ENCODE data around the gene NTN4. TPM values are rescaled to one million over a fixed set of nuclear protein-coding genes. Genes with fewer than 3 reads are reported as not detected.

The NTN4 gene
- total and polyA plus RNA-seq, 5 experiments from 2014 or later: not detected

DNA sequence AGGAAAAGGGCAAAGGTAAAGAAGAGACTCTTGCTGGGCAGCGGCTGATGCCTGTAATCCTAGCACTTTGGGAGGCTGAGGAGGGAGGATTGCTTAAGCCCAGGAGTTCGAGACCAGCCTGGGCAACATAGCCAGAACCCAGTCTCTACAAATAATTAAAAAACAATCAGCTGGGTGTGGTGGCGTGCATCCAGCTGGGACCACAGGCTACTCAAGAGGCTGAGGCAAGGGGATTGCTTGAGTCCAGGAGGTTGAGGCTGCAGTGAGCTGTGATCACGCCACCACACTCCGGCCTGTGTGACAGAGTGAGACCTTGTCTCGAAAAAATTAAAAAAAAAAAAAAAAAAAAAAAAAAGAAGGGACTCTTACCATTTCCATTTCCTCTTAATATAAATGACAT is 138.9 kb downstream of the NTN4 start:
- POLR2A ChIA-PET: no interaction called here
- peaks cover 0 to 10% (median 3%) of the 10 kb centered on the region in 9 donors for H3K9me3 Mint-ChIP-seq
- H3K4me1 Mint-ChIP-seq: peaks cover 0 to 5% (median 2%) of the 10 kb centered on the region in 4 donors
- ATAC-seq (no peak), DNase-seq (no peak)
- peaks cover 0 to 3% (median 2%) of the 10 kb centered on the region in 3 donors for H3K36me3 Mint-ChIP-seq
- no peak overlapping the region for H3K27ac Mint-ChIP-seq
- peaks cover 1 to 12% (median 4%) of the 10 kb centered on the region in 5 donors for H3K27me3 Mint-ChIP-seq
- no peak overlapping the region for H3K4me3 Mint-ChIP-seq

DNA sequence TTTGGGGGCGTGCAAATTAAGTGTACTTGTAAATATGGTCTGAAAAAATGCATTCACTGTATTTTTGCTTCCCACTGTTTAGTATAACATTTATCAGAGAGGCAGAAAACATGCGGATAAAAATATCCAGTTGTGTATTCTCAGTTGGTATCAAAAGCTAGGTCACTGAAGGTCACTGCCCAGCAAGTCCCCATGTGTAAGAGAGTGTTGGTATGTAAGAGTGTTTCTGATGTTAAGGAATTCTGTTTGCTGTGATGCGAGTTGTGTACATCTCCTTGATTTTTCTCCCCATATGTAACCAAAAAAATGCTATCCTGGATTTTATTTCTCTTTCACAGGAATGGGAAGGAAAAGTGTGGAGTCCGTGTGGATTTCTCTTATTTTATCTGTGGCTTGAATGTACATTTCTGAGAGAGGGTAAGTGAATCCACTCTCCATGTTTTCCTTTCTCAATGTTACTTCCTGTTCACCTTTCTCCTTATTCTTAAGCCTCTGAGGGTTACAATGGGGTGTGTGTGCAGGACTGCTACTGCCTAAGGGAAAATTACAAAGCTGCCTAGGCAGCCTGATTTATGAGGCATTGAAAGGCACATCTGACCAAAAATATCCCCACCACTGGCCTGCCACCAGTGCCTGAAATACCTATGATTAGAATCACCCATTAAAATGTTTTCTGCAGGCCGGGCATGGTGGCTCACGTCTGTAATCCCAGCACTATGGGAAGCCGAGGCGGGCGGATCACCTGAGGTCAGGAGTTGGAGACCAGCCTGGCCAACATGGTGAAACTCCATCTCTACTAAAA is 141.4 kb downstream of the NTN4 start:
- H3K36me3 Mint-ChIP-seq: peaks cover 0 to under 1% (median 0%) of the 10 kb centered on the region in 3 donors
- DNase-seq: no peak
- H3K4me3 Mint-ChIP-seq: no peak overlapping the region
- ATAC-seq: no peak
- peaks cover 0 to 3% (median under 1%) of the 10 kb centered on the region in 9 donors for H3K9me3 Mint-ChIP-seq
- POLR2A ChIA-PET: interaction anchor here (0.6 kb wide), 1 partner anchor 377 kb away, joined by 5 read pairs; no protein-coding TSS in a partner anchor
- peaks cover 4 to 13% (median 4%) of the 10 kb centered on the region in 5 donors for H3K27me3 Mint-ChIP-seq
- peaks cover 0 to 1% (median under 1%) of the 10 kb centered on the region in 4 donors for H3K4me1 Mint-ChIP-seq
- no peak overlapping the region for H3K27ac Mint-ChIP-seq

DNA sequence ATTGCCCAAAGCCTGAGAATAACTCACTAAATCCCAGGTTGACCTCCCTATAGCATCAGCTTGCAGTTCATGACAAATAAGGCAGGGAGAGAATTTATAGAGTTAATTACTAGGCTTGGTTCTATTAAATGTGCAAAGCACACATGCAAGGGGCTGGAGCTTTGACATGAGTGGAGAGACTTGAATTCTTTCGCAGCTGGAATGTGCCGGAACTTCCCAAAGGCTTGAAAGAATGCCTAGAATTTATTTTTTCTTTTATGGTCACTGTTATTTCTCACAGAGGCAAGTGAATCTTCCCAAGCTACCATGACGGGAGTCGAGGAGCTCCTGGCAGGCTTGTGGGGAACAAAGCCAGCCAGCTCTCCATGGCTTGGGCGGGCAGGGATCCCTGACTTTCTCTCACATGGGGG is 143.8 kb downstream of the NTN4 start:
- peak overlapping the region in 1 of 10 donors; percentile 49 for H3K27ac Mint-ChIP-seq
- H3K9me3 Mint-ChIP-seq: no peaks in the 10 kb centered on the region
- peaks cover 4 to 13% (median 4%) of the 10 kb centered on the region in 5 donors for H3K27me3 Mint-ChIP-seq
- no peak for DNase-seq
- H3K4me3 Mint-ChIP-seq: no peak overlapping the region
- H3K36me3 Mint-ChIP-seq: no peaks in the 10 kb centered on the region
- POLR2A ChIA-PET: interaction anchor here (0.6 kb wide), 1 partner anchor 75 kb away, joined by 3 read pairs; no protein-coding TSS in a partner anchor
- peaks cover 0 to 7% (median 0%) of the 10 kb centered on the region in 4 donors for H3K4me1 Mint-ChIP-seq
- no peak for ATAC-seq

DNA sequence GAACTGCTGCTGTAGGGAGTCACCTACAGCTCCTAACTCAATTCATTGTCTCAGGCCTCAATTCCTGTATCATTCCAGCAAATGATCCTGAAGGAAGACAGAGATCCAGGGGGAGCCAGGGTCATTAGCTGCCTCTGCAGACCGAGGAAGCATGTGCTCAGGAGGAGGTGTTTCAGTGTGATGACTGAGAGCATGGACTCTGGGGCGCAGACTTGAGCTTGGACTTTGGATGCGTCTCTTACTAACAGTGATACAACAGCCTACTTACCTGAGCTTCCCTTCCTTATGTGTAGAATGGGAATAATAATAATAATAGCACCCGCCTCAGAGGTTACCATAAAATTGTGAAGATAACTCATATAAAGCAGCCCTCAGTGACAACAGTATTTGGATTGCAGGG is 147.3 kb downstream of the NTN4 start:
- no peak overlapping the region for H3K27ac Mint-ChIP-seq
- no peak for DNase-seq
- H3K9me3 Mint-ChIP-seq: no peaks in the 10 kb centered on the region
- POLR2A ChIA-PET: no interaction called here
- ATAC-seq: no peak
- peaks cover 3 to 13% (median 4%) of the 10 kb centered on the region in 5 donors for H3K27me3 Mint-ChIP-seq
- H3K36me3 Mint-ChIP-seq: no peaks in the 10 kb centered on the region
- peaks cover 0 to 7% (median 0%) of the 10 kb centered on the region in 4 donors for H3K4me1 Mint-ChIP-seq
- no peak overlapping the region for H3K4me3 Mint-ChIP-seq

DNA sequence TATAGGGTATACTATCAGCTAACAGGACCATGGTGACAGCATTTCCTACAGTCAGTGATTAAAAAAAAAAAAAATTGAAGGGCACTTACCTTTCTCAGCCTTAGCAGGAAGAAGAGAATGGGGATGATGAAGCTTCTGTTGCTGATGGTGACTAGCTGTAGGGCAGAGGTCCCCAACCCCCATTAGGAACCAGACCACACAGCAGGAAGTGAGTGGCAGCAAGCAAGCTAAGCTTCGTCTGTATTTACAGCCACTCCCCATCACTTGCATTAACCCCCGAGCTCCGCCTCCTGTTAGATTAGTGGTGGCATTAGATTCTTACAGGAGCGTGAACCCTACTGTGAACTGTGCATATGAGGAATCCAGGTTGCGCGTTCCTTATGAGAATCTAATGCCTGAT is 148.0 kb downstream of the NTN4 start:
- Mint-ChIP-seq H3K36me3 (no peaks in the 10 kb centered on the region), H3K4me1 (peaks cover 0 to 7% (median 1%) of the 10 kb centered on the region in 4 donors), H3K9me3 (no peaks in the 10 kb centered on the region), H3K4me3 (no peak overlapping the region), H3K27ac (no peak overlapping the region), H3K27me3 (peaks cover 3 to 10% (median 4%) of the 10 kb centered on the region in 5 donors)
- ATAC-seq: no peak
- POLR2A ChIA-PET: no interaction called here
- no peak for DNase-seq

DNA sequence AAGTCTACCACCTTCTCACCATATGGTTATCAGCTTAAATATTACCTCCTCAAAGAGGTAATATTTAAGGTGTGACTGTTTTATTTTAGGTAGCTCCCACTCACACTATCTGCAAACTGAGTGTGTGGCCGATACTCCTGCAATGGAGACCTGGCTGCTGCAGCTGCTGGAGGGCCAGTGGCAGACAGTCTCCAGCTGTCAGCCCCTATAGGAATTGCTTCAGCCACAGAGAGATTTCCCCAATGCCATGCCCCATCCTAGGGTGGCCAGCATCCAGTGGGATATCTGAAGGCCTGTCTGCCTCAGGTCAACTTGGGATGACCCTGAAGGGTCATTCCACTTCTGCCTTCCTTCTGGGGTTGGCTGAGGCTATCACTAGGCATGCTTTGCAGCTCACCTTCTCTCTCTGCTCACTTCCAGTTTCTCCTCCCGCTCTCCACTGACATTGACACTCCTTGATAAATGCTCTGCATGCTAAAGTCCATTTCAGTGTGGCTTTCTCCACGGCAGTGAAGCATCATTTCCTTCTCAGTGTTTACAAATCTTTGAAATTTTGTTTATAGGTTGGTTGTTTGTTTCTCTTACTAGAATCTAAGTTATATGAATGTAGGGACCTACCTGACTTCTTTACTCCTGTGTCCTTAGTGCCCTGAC is 149.1 kb downstream of the NTN4 start:
- Mint-ChIP-seq H3K4me1 (peaks cover 0 to 7% (median 1%) of the 10 kb centered on the region in 4 donors), H3K4me3 (no peak overlapping the region), H3K36me3 (no peaks in the 10 kb centered on the region), H3K27ac (no peak overlapping the region), H3K9me3 (peaks cover 0 to 3% (median 0%) of the 10 kb centered on the region in 9 donors), H3K27me3 (peaks cover 0 to 4% (median 2%) of the 10 kb centered on the region in 5 donors)
- POLR2A ChIA-PET: no interaction called here
- no peak for ATAC-seq
- DNase-seq: no peak

DNA sequence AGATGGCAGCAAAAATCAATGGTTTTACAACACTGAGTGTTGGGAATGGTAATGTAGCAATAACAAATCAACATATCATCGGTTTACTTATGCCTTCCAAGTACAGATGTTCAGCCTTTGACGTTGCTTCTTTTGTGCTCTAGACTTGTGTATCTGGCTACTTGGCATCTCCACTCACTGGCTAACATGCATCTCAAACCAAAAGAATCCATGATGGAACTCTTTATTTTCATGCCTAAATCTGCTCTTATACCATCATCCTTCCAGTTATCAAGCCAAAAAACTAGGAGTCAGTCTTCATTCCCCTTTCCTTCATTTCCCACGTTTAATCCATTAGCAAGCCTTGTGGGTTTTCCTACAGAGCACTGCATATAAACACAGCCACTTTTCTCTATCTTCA is 150.0 kb downstream of the NTN4 start:
- H3K27me3 Mint-ChIP-seq: peaks cover 0 to 3% (median 0%) of the 10 kb centered on the region in 5 donors
- peaks cover 0 to 7% (median 1%) of the 10 kb centered on the region in 4 donors for H3K4me1 Mint-ChIP-seq
- H3K27ac Mint-ChIP-seq: no peak overlapping the region
- no peaks in the 10 kb centered on the region for H3K36me3 Mint-ChIP-seq
- ATAC-seq (no peak), DNase-seq (no peak)
- H3K4me3 Mint-ChIP-seq: no peak overlapping the region
- POLR2A ChIA-PET: no interaction called here
- H3K9me3 Mint-ChIP-seq: peaks cover 0 to 4% (median 0%) of the 10 kb centered on the region in 9 donors

DNA sequence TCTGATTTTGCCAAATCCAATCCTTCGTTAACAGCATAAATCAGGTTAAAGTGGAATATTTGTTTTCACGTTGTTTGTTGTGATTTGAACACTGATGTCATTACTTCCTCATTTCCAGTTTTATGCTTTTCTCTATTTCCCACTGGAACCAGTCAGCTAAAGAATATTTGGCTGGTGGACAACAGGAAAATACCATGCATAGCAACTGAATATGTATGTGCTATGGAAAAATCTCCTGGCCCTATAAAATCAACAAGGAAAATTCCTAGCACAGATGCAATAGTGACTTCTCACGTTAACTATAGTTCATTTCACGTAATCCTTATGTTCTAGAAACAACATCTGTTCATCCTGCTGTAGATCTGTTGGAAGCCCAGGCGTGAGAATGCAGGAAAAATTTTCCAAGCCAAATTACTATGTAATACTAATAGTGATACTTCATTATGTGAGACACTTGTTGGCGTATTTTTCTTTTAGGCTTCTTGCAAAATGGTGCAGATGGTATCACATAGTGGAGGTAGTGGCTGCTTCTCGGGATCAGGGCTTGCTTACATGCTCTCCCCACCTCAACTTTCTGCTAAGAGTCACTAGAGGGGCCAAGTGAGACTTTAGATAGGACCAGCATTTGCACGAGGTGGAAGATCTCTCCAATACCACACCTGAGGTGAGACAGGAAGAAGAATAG is 153.0 kb downstream of the NTN4 start:
- Mint-ChIP-seq H3K36me3 (no peaks in the 10 kb centered on the region), H3K9me3 (peaks cover 0 to 4% (median 0%) of the 10 kb centered on the region in 9 donors), H3K4me1 (peaks cover 0 to 6% (median 3%) of the 10 kb centered on the region in 4 donors), H3K27me3 (no peaks in the 10 kb centered on the region), H3K4me3 (no peak overlapping the region), H3K27ac (no peak overlapping the region)
- POLR2A ChIA-PET: no interaction called here
- no peak for DNase-seq
- no peak for ATAC-seq

DNA sequence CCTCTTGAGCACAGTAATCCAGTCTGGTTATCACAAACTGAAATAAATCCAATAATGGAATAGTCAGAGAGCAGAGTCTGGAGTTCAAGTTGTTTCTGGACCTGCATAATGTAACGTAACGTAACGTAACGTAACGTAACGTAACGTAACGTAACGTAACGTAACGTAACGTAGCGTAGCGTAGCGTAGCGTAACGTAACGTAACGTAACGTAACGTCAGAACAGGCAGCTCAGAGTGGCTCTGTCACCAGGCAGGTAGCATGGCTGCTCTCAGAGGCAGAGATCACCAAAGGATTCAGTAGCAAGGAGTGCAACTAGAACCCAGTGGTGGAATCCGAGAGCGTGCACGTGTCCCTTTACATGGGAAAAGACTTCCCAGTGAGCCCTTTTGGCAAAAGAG is 153.6 kb downstream of the NTN4 start:
- POLR2A ChIA-PET: no interaction called here
- DNase-seq (no peak), ATAC-seq (no peak)
- peaks cover 0 to 4% (median 0%) of the 10 kb centered on the region in 9 donors for H3K9me3 Mint-ChIP-seq
- H3K4me1 Mint-ChIP-seq: peaks cover 0 to 6% (median 1%) of the 10 kb centered on the region in 4 donors
- H3K36me3 Mint-ChIP-seq: no peaks in the 10 kb centered on the region
- H3K27me3 Mint-ChIP-seq: no peaks in the 10 kb centered on the region
- peak overlapping the region in 1 of 10 donors; percentile 38 for H3K27ac Mint-ChIP-seq
- H3K4me3 Mint-ChIP-seq: no peak overlapping the region

DNA sequence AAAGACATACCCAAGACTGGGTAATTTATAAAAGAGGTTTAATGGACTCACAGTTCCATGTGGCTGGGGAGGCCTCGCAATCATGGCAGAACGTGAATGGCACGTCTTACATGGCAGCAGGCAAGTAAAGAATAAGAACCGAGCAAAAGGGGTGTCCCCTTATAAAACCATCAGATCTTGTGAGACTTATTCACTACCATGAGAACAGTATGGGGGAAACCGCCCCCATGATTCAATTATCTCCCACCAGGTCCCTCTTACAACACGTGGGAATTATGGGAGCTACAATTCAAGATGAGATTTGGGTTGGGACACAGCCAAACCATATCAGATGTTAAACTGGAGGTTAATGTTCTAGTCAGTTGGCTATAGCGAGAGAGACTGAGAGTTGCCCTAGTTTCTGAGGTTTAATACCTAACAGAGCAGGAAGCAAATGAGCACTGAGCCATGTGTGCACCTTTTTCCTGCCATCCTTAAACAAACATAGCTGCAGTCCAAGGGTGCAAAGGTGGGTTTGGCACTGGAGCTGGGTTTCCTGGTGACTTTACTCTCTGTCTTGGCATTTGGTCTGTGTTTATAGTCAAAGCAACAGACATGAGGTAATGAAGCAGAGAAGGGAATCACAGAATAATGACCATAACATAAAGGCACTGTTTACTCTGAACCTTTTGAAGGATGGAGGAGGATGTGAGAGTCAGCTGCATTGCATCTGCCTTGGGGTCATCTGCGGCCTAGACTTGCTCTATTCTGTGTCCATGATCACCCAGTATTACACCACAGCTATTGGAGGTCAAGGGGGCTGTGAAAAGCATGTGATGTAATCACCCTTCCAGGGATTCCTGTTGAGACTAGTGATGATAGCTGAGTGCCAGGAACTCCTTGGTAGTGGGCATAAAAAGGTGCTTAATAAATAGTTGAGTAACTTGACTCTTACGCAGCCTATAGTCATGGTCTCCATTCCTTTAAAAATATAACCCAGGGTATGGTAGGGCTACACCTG is 155.6 kb downstream of the NTN4 start:
- peaks cover 0 to 6% (median 2%) of the 10 kb centered on the region in 4 donors for H3K4me1 Mint-ChIP-seq
- no peak overlapping the region for H3K27ac Mint-ChIP-seq
- no peak overlapping the region for H3K4me3 Mint-ChIP-seq
- DNase-seq (no peak), ATAC-seq (no peak)
- peaks cover 0 to 4% (median 0%) of the 10 kb centered on the region in 9 donors for H3K9me3 Mint-ChIP-seq
- H3K36me3 Mint-ChIP-seq: no peaks in the 10 kb centered on the region
- POLR2A ChIA-PET: no interaction called here
- no peaks in the 10 kb centered on the region for H3K27me3 Mint-ChIP-seq

DNA sequence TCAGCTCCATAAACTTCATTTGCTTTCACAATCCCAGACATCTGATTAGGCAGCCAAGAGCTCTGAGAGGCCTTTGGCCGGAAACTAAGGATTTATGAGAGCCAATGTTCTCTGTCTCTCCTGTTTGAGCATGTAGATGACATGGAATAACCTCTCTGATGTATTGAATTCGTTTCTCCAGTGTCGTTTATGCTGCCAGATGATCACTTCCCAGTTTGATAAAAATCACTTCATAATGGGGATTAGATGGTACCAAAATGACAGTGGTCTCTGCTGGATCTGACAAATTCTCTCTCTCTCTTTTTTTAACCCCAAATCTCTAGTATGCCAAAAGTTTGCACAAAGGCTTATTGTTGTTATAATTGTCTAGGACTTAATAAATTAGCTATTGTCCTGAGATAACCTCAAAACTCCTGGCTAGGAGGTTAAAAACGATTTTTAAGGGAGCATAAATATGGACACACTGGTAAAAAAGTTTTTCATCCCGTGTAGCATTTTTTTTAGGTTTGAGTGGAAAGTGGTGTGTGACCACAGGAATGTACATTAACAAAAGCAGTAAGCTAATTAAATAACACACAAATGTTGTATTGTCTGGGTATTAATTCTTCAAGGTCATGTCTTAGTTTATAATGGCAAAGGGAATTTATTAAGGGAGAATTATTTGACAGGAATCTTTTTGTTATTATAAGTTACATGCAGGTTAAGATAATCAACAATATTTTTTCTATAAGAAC is 156.7 kb downstream of the NTN4 start:
- H3K9me3 Mint-ChIP-seq: peaks cover 0 to 4% (median 0%) of the 10 kb centered on the region in 9 donors
- POLR2A ChIA-PET: no interaction called here
- no peak overlapping the region for H3K27ac Mint-ChIP-seq
- peaks cover 0 to 6% (median 2%) of the 10 kb centered on the region in 4 donors for H3K4me1 Mint-ChIP-seq
- no peak for DNase-seq
- no peak overlapping the region for H3K4me3 Mint-ChIP-seq
- H3K36me3 Mint-ChIP-seq: no peaks in the 10 kb centered on the region
- H3K27me3 Mint-ChIP-seq: no peaks in the 10 kb centered on the region
- no peak for ATAC-seq
